ENCODE results near the gene CMIP.

The CMIP gene

GRCh38 chr16:81614171-81614570 lies 169.6 kb downstream of the CMIP start:
- H3K4me3 ChIP-seq (ENCODE audit: low read length), result no peak overlapping the region
- TF ChIP-seq ZNF274 (IDR thresholded peaks at IDR 0.05; ENCODE audit: low read depth, low read length), result no peak

- no peak overlapping the region for H3K4me3 ChIP-seq (ENCODE audit: low read length)
- no peak for TF ChIP-seq ZNF274 (IDR thresholded peaks at IDR 0.05; ENCODE audit: low read depth, low read length)
Observed at GRCh38 chr16:81614654-81615359, 170.2 kb downstream of the CMIP start.

- no peak for TF ChIP-seq ZNF274 (IDR thresholded peaks at IDR 0.05; ENCODE audit: low read depth, low read length)
- no peak overlapping the region for H3K4me3 ChIP-seq (ENCODE audit: low read length)
Observed at GRCh38 chr16:81615411-81615810, 170.8 kb downstream of the CMIP start.

GRCh38 chr16:81615833-81616232 lies 171.2 kb downstream of the CMIP start:
- no peak overlapping the region for H3K4me3 ChIP-seq (ENCODE audit: low read length)
- TF ChIP-seq ZNF274 (IDR thresholded peaks at IDR 0.05; ENCODE audit: low read depth, low read length), result no peak

GRCh38 chr16:81616321-81617020 lies 171.9 kb downstream of the CMIP start:
- H3K4me3 ChIP-seq (ENCODE audit: low read length), result no peak overlapping the region
- TF ChIP-seq ZNF274 (IDR thresholded peaks at IDR 0.05; ENCODE audit: low read depth, low read length), result no peak

- no peak overlapping the region for H3K4me3 ChIP-seq (ENCODE audit: low read length)
Observed at GRCh38 chr16:81617021-81617346, 172.4 kb downstream of the CMIP start.

GRCh38 chr16:81618187-81618586 lies 173.6 kb downstream of the CMIP start:
- TF ChIP-seq ZNF274 (IDR thresholded peaks at IDR 0.05; ENCODE audit: low read depth, low read length), result no peak
- no peak overlapping the region for H3K4me3 ChIP-seq (ENCODE audit: low read length)

More at GRCh38 chr16:81617021-81617346, 172.4 kb downstream of the CMIP start:
- no peak for TF ChIP-seq ZNF274 (IDR thresholded peaks at IDR 0.05; ENCODE audit: low read depth, low read length)

GRCh38 chr16:81618661-81619060 lies 174.1 kb downstream of the CMIP start:
- H3K4me3 ChIP-seq (ENCODE audit: low read length), result no peak overlapping the region
- TF ChIP-seq ZNF274 (IDR thresholded peaks at IDR 0.05; ENCODE audit: low read depth, low read length), result no peak

- no peak for TF ChIP-seq ZNF274 (IDR thresholded peaks at IDR 0.05; ENCODE audit: low read depth, low read length)
- H3K4me3 ChIP-seq (ENCODE audit: low read length), result no peak overlapping the region
Observed at GRCh38 chr16:81620029-81620428, 175.4 kb downstream of the CMIP start.

- no peak overlapping the region for H3K4me3 ChIP-seq (ENCODE audit: low read length)
- no peak for TF ChIP-seq ZNF274 (IDR thresholded peaks at IDR 0.05; ENCODE audit: low read depth, low read length)
Observed at GRCh38 chr16:81620796-81621195, 176.2 kb downstream of the CMIP start.

- no peak for TF ChIP-seq ZNF274 (IDR thresholded peaks at IDR 0.05; ENCODE audit: low read depth, low read length)
- H3K4me3 ChIP-seq (ENCODE audit: low read length), result no peak overlapping the region
Observed at GRCh38 chr16:81621496-81621895, 176.9 kb downstream of the CMIP start.

GRCh38 chr16:81623365-81624102 lies 178.9 kb downstream of the CMIP start:
- no peak for TF ChIP-seq ZNF274 (IDR thresholded peaks at IDR 0.05; ENCODE audit: low read depth, low read length)
- no peak overlapping the region for H3K4me3 ChIP-seq (ENCODE audit: low read length)

GRCh38 chr16:81624403-81624759 lies 179.8 kb downstream of the CMIP start:
- H3K4me3 ChIP-seq (ENCODE audit: low read length), result no peak overlapping the region
- no peak for TF ChIP-seq ZNF274 (IDR thresholded peaks at IDR 0.05; ENCODE audit: low read depth, low read length)

- no peak for TF ChIP-seq ZNF274 (IDR thresholded peaks at IDR 0.05; ENCODE audit: low read depth, low read length)
- no peak overlapping the region for H3K4me3 ChIP-seq (ENCODE audit: low read length)
Observed at GRCh38 chr16:81624760-81625543, 180.3 kb downstream of the CMIP start.

Data from GM08714 (cell line).